IMR-90 (cell line): ENCODE results near the gene PADI2. TPM values are rescaled to one million over a fixed set of nuclear protein-coding genes. Genes with fewer than 3 reads are reported as not detected.

Experiments used
- ATAC-seq: fragments of 200-7000 bp; cut with Tn5 transposase; 2 replicates; pipeline ENCODE4 v1.9.1; 2020; ENCODE audit warnings: low read depth, mild to moderate bottlenecking, moderate library complexity
- BruUV-seq: library from RNA; stranded (reverse); fragments of 400-500 nt; replicated peaks from 2 replicates; lab custom pipeline; 2021; lab: Mats Ljungman, UMichigan
- CTCF ChIA-PET: fragments of 300-600 bp; formaldehyde crosslinking; extraction: SDS; loops from one replicate; lab custom pipeline; 2021; ENCODE audit warnings: antibody characterized with exemption; lab: Yijun Ruan, JAX
- POLR2A ChIA-PET: fragments of 300-600 bp; sonication (Branson Sonifier 250); formaldehyde crosslinking; loops from one replicate; lab custom pipeline; 2022; ENCODE audit warnings: antibody characterized with exemption; ENCODE audit not compliant: unreplicated experiment; lab: Charles Lee
- DNase-seq: peaks from one replicate; pipeline ENCODE4 v3.0.0; 2013
- H2AFZ ChIP-seq: replicated peaks from 2 replicates; pipeline ENCODE3; 2013; ENCODE audit warnings: low read length, mild to moderate bottlenecking; ENCODE audit not compliant: poor library complexity
- H2AK5ac ChIP-seq: 2 replicates; pipeline ENCODE4 v1.6.1; 2013; ENCODE audit warnings: low read depth, low read length, inconsistent platforms
- H2AK9ac ChIP-seq: replicated peaks from 2 replicates; pipeline ENCODE3; 2013; ENCODE audit warnings: mild to moderate bottlenecking, low read depth, low read length, moderate library complexity; ENCODE audit not compliant: poor library complexity
- H2BK120ac ChIP-seq: 2 replicates; pipeline ENCODE4 v1.6.1; 2013; ENCODE audit warnings: low read depth, low read length, inconsistent platforms
- H2BK15ac ChIP-seq: 3 replicates; pipeline ENCODE4 v1.6.1; 2013; ENCODE audit warnings: low read depth, low read length, inconsistent platforms
- H2BK20ac ChIP-seq: 2 replicates; pipeline ENCODE4 v1.6.1; 2013; ENCODE audit warnings: low read depth, mild to moderate bottlenecking, inconsistent platforms, low read length, moderate library complexity
- H2BK5ac ChIP-seq: 2 replicates; pipeline ENCODE4 v1.6.1; 2013; ENCODE audit warnings: mild to moderate bottlenecking, low read depth, low read length, inconsistent platforms; ENCODE audit not compliant: poor library complexity, severe bottlenecking
- H3K14ac ChIP-seq: replicated peaks from 2 replicates; pipeline ENCODE4 v1.6.1; 2013; ENCODE audit warnings: low read depth, low read length, inconsistent platforms
- H3K18ac ChIP-seq: 2 replicates; pipeline ENCODE4 v1.6.1; 2013; ENCODE audit warnings: low read depth, low read length, control low read depth
- H3K23ac ChIP-seq: 2 replicates; pipeline ENCODE4 v1.6.1; 2013; ENCODE audit warnings: low read depth, low read length, inconsistent platforms
- H3K27ac ChIP-seq: 2 replicates; pipeline ENCODE4 v1.5.1; 2013; ENCODE audit warnings: mild to moderate bottlenecking, control low read depth, low read length; ENCODE audit not compliant: insufficient read depth
- H3K27me3 ChIP-seq: 2 replicates; pipeline ENCODE4 v1.6.1; 2013; ENCODE audit warnings: low read length; ENCODE audit not compliant: control insufficient read depth, insufficient read depth
- H3K36me3 ChIP-seq: 2 replicates; pipeline ENCODE4 v1.6.1; 2013; ENCODE audit warnings: low read length, mixed read lengths; ENCODE audit not compliant: control insufficient read depth, insufficient read depth
- H3K4ac ChIP-seq: 2 replicates; pipeline ENCODE4 v1.6.1; 2013; ENCODE audit warnings: low read depth, low read length, inconsistent platforms
- H3K4me1 ChIP-seq: 2 replicates; pipeline ENCODE4 v1.6.1; 2013; ENCODE audit warnings: low read length, mixed read lengths; ENCODE audit not compliant: control insufficient read depth, insufficient read depth
- H3K4me2 ChIP-seq: 2 replicates; pipeline ENCODE4 v1.6.1; 2013; ENCODE audit warnings: low read depth, mild to moderate bottlenecking, control low read depth, low read length, moderate library complexity
- H3K4me3 ChIP-seq: 2 replicates; pipeline ENCODE4 v1.5.1; 2013; ENCODE audit warnings: low read depth, mild to moderate bottlenecking, control low read depth, low read length, moderate library complexity; ENCODE audit not compliant: insufficient read depth
- H3K56ac ChIP-seq: 2 replicates; pipeline ENCODE4 v1.6.1; 2013; ENCODE audit warnings: low read length, inconsistent platforms; ENCODE audit not compliant: insufficient read depth; ENCODE audit errors: extremely low read depth
- H3K79me1 ChIP-seq, 2 experiments: 2 replicates each; pipeline ENCODE4 v1.6.1; 2013; ENCODE audit warnings: low read length in 2 of 2, inconsistent platforms in 1 of 2, low read depth in 1 of 2
- H3K9ac ChIP-seq: 2 replicates; pipeline ENCODE4 v1.6.1; 2013; ENCODE audit warnings: low read depth, low read length, control low read depth
- H3K9me1 ChIP-seq: 2 replicates; pipeline ENCODE4 v1.6.1; 2013; ENCODE audit warnings: low read length, inconsistent platforms; ENCODE audit not compliant: insufficient read depth
- H3K9me3 ChIP-seq: 2 replicates; pipeline ENCODE4 v1.6.1; 2013; ENCODE audit warnings: low read length; ENCODE audit not compliant: control insufficient read depth, insufficient read depth
- H4K20me1 ChIP-seq: 2 replicates; pipeline ENCODE4 v1.6.1; 2013; ENCODE audit warnings: low read length, inconsistent platforms; ENCODE audit not compliant: insufficient read depth
- H4K5ac ChIP-seq: 2 replicates; pipeline ENCODE4 v1.6.1; 2013; ENCODE audit warnings: mild to moderate bottlenecking, low read depth, low read length, control low read depth
- H4K8ac ChIP-seq, 2 experiments: 2 replicates each; pipeline ENCODE4 v1.6.1; 2013; ENCODE audit warnings: low read depth in 2 of 2, low read length in 2 of 2, control low read depth in 1 of 2, inconsistent platforms in 1 of 2
- H4K91ac ChIP-seq: 2 replicates; pipeline ENCODE4 v1.6.1; 2013; ENCODE audit warnings: low read depth, low read length, inconsistent platforms; ENCODE audit not compliant: insufficient read depth
- BHLHE40 ChIP-seq: fragments of 150-350 bp; IDR thresholded peaks from 2 replicates; pipeline ENCODE4 v1.6.1; 2016; ENCODE audit warnings: mild to moderate bottlenecking, low read depth, low read length
- CEBPB ChIP-seq: IDR thresholded peaks from 2 replicates; pipeline ENCODE4 v1.6.1; 2012; ENCODE audit warnings: low read depth, low read length, improper control_type of control experiment
- CHD1 ChIP-seq: IDR thresholded peaks from 2 replicates; pipeline ENCODE4 v1.6.1; 2012; ENCODE audit warnings: low read depth, low read length, improper control_type of control experiment
- FOS ChIP-seq: fragments of 150-350 bp; IDR thresholded peaks from 2 replicates; pipeline ENCODE4 v1.6.1; 2016; ENCODE audit warnings: low read depth, low read length
- MAFK ChIP-seq: IDR thresholded peaks from 2 replicates; pipeline ENCODE4 v1.6.1; 2012; ENCODE audit warnings: low read depth, low read length, improper control_type of control experiment
- MAZ ChIP-seq: IDR thresholded peaks from 2 replicates; pipeline ENCODE4 v1.6.1; 2012; ENCODE audit warnings: low read depth, mild to moderate bottlenecking, low read length, improper control_type of control experiment, moderate library complexity, borderline replicate concordance
- MXI1 ChIP-seq: IDR thresholded peaks from 2 replicates; pipeline ENCODE4 v1.6.1; 2012; ENCODE audit warnings: low read depth, mild to moderate bottlenecking, low read length, moderate library complexity, borderline replicate concordance
- NFE2L2 ChIP-seq: fragments of 150-350 bp; IDR thresholded peaks from 2 replicates; pipeline ENCODE4 v1.6.1; 2016; ENCODE audit warnings: low read depth, mild to moderate bottlenecking, low read length
- POLR2A ChIP-seq: IDR thresholded peaks from 2 replicates; pipeline ENCODE4 v1.6.1; 2012; ENCODE audit warnings: mild to moderate bottlenecking, low read depth, low read length
- RAD21 ChIP-seq: IDR thresholded peaks from 2 replicates; pipeline ENCODE4 v1.6.1; 2012; ENCODE audit warnings: low read length, improper control_type of control experiment
- RCOR1 ChIP-seq: IDR thresholded peaks from 2 replicates; pipeline ENCODE4 v1.6.1; 2012; ENCODE audit warnings: mild to moderate bottlenecking, low read length, improper control_type of control experiment; ENCODE audit not compliant: insufficient replicate concordance
- RFX5 ChIP-seq: IDR thresholded peaks from 2 replicates; pipeline ENCODE4 v1.8.0; 2012; ENCODE audit warnings: low read depth, mild to moderate bottlenecking, low read length, moderate library complexity
- SMC3 ChIP-seq: fragments of 150-350 bp; IDR thresholded peaks from 2 replicates; pipeline ENCODE4 v1.6.1; 2016; ENCODE audit warnings: low read depth, mild to moderate bottlenecking, antibody characterized with exemption, low read length, moderate library complexity
- USF2 ChIP-seq: fragments of 150-350 bp; IDR thresholded peaks from 2 replicates; pipeline ENCODE4 v1.6.1; 2017; ENCODE audit warnings: mild to moderate bottlenecking, antibody characterized with exemption, low read length, low read depth
- WGBS, 2 experiments: methylation state at CpG; one replicate each; pipeline versions ENCODE4 v1.1.5 to v1.1.7; 2013; ENCODE audit warnings: missing lambda C conversion rate in 2 of 2; ENCODE audit not compliant: insufficient read length in 1 of 2; ENCODE audit errors: extremely low coverage in 2 of 2; 5-methylcytosine and 5-hydroxymethylcytosine counted together
- dilution Hi-C: fragments of 300-500 bp; cut with HindIII; formaldehyde crosslinking; loops from one replicate; pipeline ENCODE4 v1.14.3; 2018; ENCODE audit warnings: low sequenced_read_pairs; ENCODE audit not compliant: unreplicated experiment
- in situ Hi-C: fragments of 300-500 bp; cut with MboI; formaldehyde crosslinking; loops from 3 replicates; pipeline ENCODE4 v1.14.3; 2019; ENCODE audit warnings: low sequenced_read_pairs, inconsistent platforms, mixed read lengths
- intact Hi-C: fragments of 100-400 bp; cut with micrococcal nuclease; formaldehyde crosslinking; loops from 2 replicates; pipeline ENCODE4 v1.10.0; 2022
- polyA plus RNA-seq, 3 experiments: library from polyadenylated mRNA; depleted of rRNA; stranded (reverse); fragments of >200 nt; gene quantifications; 2 replicates each; pipeline ENCODE4 v1.2.3, GENCODE V29; 2012; ENCODE audit warnings: low replicate concordance in 1 of 3
- total RNA-seq: library from RNA; depleted of rRNA; stranded (reverse); fragments of >200 nt; gene quantifications from 2 replicates; pipeline ENCODE4 v1.2.3, GENCODE V29; 2012
- TF ChIP-seq, protein P1 (sequence below): fragments of 150-350 bp; IDR thresholded peaks from 2 replicates; pipeline ENCODE4 v1.6.1; 2016; ENCODE audit warnings: low read depth, mild to moderate bottlenecking, low read length, moderate library complexity, borderline replicate concordance
- TF ChIP-seq, protein P2 (sequence below): conservative IDR thresholded peaks from 2 replicates; pipeline ENCODE4 v1.5.1; 2012; ENCODE audit warnings: mild to moderate bottlenecking, low read depth, low read length, improper control_type of control experiment

PADI2 gene
- total and polyA plus RNA-seq, 2 of the 4 experiments (the other 2 are of a cell fraction), result not detected

- H2BK15ac ChIP-seq, result no peak overlapping the region
- no peak overlapping the region for H3K4me3 ChIP-seq
- TF ChIP-seq CHD1 (no peak), POLR2A (no peak), CEBPB (no peak), MAZ (no peak), RCOR1 (no peak), RFX5 (no peak), USF2 (no peak), SMC3 (no peak), MAFK (no peak), FOS (no peak), RAD21 (no peak), BHLHE40 (no peak), MXI1 (no peak), NFE2L2 (no peak)
- TF ChIP-seq, protein P1, sequence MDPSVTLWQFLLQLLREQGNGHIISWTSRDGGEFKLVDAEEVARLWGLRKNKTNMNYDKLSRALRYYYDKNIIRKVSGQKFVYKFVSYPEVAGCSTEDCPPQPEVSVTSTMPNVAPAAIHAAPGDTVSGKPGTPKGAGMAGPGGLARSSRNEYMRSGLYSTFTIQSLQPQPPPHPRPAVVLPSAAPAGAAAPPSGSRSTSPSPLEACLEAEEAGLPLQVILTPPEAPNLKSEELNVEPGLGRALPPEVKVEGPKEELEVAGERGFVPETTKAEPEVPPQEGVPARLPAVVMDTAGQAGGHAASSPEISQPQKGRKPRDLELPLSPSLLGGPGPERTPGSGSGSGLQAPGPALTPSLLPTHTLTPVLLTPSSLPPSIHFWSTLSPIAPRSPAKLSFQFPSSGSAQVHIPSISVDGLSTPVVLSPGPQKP, result no peak
- TF ChIP-seq, protein P2, sequence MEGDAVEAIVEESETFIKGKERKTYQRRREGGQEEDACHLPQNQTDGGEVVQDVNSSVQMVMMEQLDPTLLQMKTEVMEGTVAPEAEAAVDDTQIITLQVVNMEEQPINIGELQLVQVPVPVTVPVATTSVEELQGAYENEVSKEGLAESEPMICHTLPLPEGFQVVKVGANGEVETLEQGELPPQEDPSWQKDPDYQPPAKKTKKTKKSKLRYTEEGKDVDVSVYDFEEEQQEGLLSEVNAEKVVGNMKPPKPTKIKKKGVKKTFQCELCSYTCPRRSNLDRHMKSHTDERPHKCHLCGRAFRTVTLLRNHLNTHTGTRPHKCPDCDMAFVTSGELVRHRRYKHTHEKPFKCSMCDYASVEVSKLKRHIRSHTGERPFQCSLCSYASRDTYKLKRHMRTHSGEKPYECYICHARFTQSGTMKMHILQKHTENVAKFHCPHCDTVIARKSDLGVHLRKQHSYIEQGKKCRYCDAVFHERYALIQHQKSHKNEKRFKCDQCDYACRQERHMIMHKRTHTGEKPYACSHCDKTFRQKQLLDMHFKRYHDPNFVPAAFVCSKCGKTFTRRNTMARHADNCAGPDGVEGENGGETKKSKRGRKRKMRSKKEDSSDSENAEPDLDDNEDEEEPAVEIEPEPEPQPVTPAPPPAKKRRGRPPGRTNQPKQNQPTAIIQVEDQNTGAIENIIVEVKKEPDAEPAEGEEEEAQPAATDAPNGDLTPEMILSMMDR, result no peak
- no peak overlapping the region for H2BK120ac ChIP-seq
- H4K91ac ChIP-seq, result no peak overlapping the region
- no TSS peak for BruUV-seq
- H3K9me3 ChIP-seq, result no peaks in the 10 kb centered on the region
- H3K14ac ChIP-seq, result no peak overlapping the region
- ChIA-PET POLR2A (no interaction called here), CTCF (no interaction called here)
- DNase-seq (no peak), ATAC-seq (no peak)
- no peak overlapping the region for H4K5ac ChIP-seq
- H2BK20ac ChIP-seq, result no peak overlapping the region
- H2AFZ ChIP-seq, result no peak overlapping the region
- no peak overlapping the region for H4K8ac ChIP-seq
- no peak overlapping the region for H3K23ac ChIP-seq
- no peaks in the 10 kb centered on the region for H3K27me3 ChIP-seq
- H3K79me1 ChIP-seq, result peaks cover 3 to 10% of the 10 kb centered on the region in 2 experiments; a peak in 3 of 4 replicates
- dilution Hi-C loops (no loop called here), intact Hi-C loops (no loop called here), in situ Hi-C loops (loop anchor here (25.0 kb wide), 1 partner anchor 416 kb away; the partner anchor contains the start of gene NBPF1)
- H3K18ac ChIP-seq, result no peak overlapping the region
- H4K20me1 ChIP-seq, result no peaks in the 10 kb centered on the region
- H3K27ac ChIP-seq, result no peak overlapping the region
- no peak overlapping the region for H2AK5ac ChIP-seq
- peaks cover 54% of the 10 kb centered on the region for H3K36me3 ChIP-seq
- no peak overlapping the region for H3K4me2 ChIP-seq
- no peak overlapping the region for H2AK9ac ChIP-seq
- H3K9ac ChIP-seq, result no peak overlapping the region
- H2BK5ac ChIP-seq, result no peak overlapping the region
- WGBS, 2 experiments, result no CpG with 5 or more reads among the region's 2 CpGs
- no peaks in the 10 kb centered on the region for H3K4me1 ChIP-seq
- H3K4ac ChIP-seq, result no peak overlapping the region
- no peak overlapping the region for H3K56ac ChIP-seq
- no peaks in the 10 kb centered on the region for H3K9me1 ChIP-seq
Observed at GRCh38 chr1:17027900-17028299, 91.4 kb downstream of the PADI2 start.
